ENCODE results near the gene ITSN1. TPM values are rescaled to one million over a fixed set of nuclear protein-coding genes. Genes with fewer than 3 reads are reported as not detected.

Gene ITSN1
- total RNA-seq, 4 donors from 2014 or later = 29.6 to 42.2 (median 41.1) TPM

DNA sequence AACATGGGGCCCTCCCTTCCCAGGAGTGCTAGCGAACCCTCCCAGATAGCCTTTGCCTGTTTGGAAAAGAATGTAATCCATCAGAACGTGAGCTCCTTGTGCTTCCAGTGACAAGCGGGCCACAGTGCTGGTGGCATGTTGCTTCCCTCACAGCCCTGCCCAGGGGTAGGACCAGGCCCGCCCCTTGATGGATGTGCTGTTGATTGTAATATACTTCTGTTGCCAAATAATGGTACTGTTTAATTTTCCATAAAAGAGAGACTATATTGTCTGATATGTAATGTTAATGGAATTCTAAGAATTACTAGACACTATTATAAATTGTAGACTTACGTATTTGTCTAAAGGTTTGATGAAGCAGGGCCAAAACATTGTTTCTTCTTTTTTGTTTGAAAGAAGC is 256.9 kb downstream of the ITSN1 start:
- intact Hi-C loops (cut with DNase I) = no loop called here
- Histone ChIP-seq H3K4me1 (peaks cover 3% of the 10 kb centered on the region in 2 donors), H3K27me3 (no peaks in the 10 kb centered on the region), H3K4me3 (replicated peaks in 1 of 3) (no peak overlapping the region), H3K36me3 (peaks cover 13 to 17% of the 10 kb centered on the region in 2 donors), H3K27ac (no peak overlapping the region), H3K9me3 (no peaks in the 10 kb centered on the region)
- no peak for DNase-seq
- TF ChIP-seq CTCF (IDR thresholded peaks at IDR 0.05) (no peak), POLR2A (IDR thresholded peaks at IDR 0.05) (no peak)
- WGBS, 2 donors = 86 to 92% methylated on average over 4 to 5 of the region's 5 CpGs

DNA sequence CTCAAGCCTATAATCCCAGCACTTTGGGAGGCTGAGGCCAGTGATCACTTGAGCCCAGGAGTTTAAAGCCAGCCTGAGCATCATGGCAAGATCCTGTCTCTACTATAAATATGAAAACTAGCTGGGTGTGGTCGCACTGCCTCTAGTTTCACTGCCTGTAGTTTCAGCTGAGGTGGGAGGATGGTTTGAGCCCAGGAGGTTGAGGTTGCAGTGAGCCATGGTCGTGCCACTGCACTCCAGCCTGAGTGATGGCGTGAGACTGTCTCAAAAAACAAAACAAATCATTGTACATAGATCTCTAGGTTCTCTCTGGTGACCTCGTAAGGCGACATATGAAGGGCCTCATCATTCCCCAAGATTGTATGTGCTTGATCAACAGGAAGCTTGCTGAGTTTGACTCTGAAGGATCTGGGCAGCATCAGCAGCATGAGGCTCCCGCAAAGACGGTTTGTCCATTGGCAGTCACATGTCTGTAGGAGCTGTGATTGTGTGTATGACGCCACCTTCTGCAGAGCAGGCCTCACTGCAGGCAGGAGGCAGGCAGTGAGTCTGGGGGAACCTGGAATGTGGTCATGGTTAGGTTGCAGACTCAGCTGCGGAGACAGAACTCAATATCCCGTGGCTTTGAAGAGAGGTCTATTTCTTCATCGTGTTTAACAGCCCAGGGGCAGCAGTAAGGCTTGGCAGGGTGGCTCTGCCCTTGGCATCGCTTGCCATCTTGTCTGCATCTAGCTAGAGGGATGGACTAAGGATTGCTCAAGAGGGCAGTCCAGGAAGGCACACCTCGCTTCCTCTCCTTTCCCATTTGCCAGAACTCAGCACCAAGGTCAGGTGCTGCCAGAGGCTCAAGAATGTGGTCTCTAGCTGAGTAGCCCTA is 259.3 kb downstream of the ITSN1 start:
- TF ChIP-seq CTCF (IDR thresholded peaks at IDR 0.05) (peak in 4 of 6 experiments; percentile 33 to 54 (median 48)), POLR2A (IDR thresholded peaks at IDR 0.05) (no peak)
- no peaks in the 10 kb centered on the region for H3K9me3 ChIP-seq
- no peaks in the 10 kb centered on the region for H3K27me3 ChIP-seq
- no peaks in the 10 kb centered on the region for H3K4me1 ChIP-seq
- H3K27ac ChIP-seq = no peak overlapping the region
- peak; percentile 39 to 46 for DNase-seq
- intact Hi-C loops (cut with DNase I) = no loop called here
- no peak overlapping the region for H3K4me3 ChIP-seq (replicated peaks in 1 of 3)
- 70 to 73% methylated on average over 11 to 13 of the region's 13 CpGs for WGBS, 2 donors
- H3K36me3 ChIP-seq = peaks cover 37 to 38% of the 10 kb centered on the region in 2 donors

- intact Hi-C loops (cut with DNase I) = no loop called here
- H3K4me3 ChIP-seq (replicated peaks in 1 of 3) = no peak overlapping the region
- H3K9me3 ChIP-seq = no peaks in the 10 kb centered on the region
- TF ChIP-seq POLR2A (IDR thresholded peaks at IDR 0.05) (no peak), CTCF (IDR thresholded peaks at IDR 0.05) (no peak)
- no peaks in the 10 kb centered on the region for H3K4me1 ChIP-seq
- no peaks in the 10 kb centered on the region for H3K27me3 ChIP-seq
- 91 to 93% methylated on average over 3 to 6 of the region's 6 CpGs for WGBS, 2 donors
- no peak for DNase-seq
- no peak overlapping the region for H3K27ac ChIP-seq
- peaks cover 44 to 45% of the 10 kb centered on the region in 2 donors for H3K36me3 ChIP-seq
These were observed 260.0 kb downstream of the ITSN1 start for GRCh38 chr21:33902349-33902748.

DNA sequence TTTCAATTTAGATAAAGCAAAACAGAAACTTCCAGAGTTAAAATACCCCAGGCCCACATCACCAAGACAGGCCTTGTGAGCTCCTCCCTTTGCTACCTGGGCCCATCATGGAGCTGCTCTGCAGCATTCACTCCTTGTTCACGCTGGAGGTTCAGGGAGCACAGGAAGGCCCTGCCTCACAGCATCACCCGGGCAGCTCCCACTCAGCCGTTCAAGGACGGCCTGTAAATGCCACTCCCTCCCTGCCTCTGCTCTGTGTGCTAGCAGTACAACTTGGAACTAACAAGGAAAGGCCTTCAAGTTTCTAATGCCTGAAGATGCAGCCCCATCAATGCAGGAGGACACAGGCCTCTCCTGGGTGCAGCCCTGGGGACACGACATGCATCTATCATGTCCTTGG is 261.7 kb downstream of the ITSN1 start:
- Histone ChIP-seq H3K9me3 (no peaks in the 10 kb centered on the region), H3K27ac (no peak overlapping the region), H3K27me3 (no peaks in the 10 kb centered on the region), H3K4me1 (no peaks in the 10 kb centered on the region), H3K36me3 (peaks cover 61% of the 10 kb centered on the region in 2 donors), H3K4me3 (replicated peaks in 1 of 3) (no peak overlapping the region)
- 79 to 91% methylated on average over 5 of the region's 5 CpGs for WGBS, 2 donors
- TF ChIP-seq POLR2A (IDR thresholded peaks at IDR 0.05) = no peak
- no peak for TF ChIP-seq CTCF (IDR thresholded peaks at IDR 0.05)
- intact Hi-C loops (cut with DNase I) = no loop called here
- no peak for DNase-seq

DNA sequence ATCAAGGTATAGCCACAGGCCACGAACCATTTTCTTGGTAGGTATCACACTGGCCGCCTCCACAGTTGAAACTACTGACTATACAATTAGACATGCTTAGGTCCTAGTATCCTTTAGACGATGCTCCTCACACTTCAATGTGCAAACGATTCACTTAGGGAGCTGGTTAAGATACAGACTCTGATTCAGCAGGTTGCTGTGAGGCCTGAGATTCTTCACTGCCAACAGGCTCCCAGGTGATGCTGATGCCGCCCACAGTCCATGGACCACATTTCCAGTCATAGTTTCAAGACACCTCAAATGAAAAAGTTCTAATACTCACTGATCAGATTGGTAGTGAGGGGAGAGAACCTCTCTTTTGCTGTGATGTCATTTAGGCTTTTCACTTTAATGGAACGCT is 266.5 kb downstream of the ITSN1 start:
- intact Hi-C loops (cut with DNase I) = no loop called here
- H3K27ac ChIP-seq = no peak overlapping the region
- DNase-seq = no peak
- no peaks in the 10 kb centered on the region for H3K27me3 ChIP-seq
- peaks cover 72 to 76% of the 10 kb centered on the region in 2 donors for H3K36me3 ChIP-seq
- no peak overlapping the region for H3K4me3 ChIP-seq (replicated peaks in 1 of 3)
- TF ChIP-seq POLR2A (IDR thresholded peaks at IDR 0.05) = no peak
- TF ChIP-seq CTCF (IDR thresholded peaks at IDR 0.05) = no peak
- WGBS, 2 donors = 81 to 82% methylated on average over 6 of the region's 6 CpGs
- H3K4me1 ChIP-seq = no peaks in the 10 kb centered on the region
- H3K9me3 ChIP-seq = no peaks in the 10 kb centered on the region

Measured in thyroid gland (tissue), 4 donors.